ENCODE measurements around the gene NLRX1. TPM values are rescaled to one million over a fixed set of nuclear protein-coding genes. Genes with fewer than 3 reads are reported as not detected.

NLRX1 gene
- total and polyA plus RNA-seq, 4 donors: 4.2 to 12.0 (median 10.4) TPM

- Histone ChIP-seq H3K9ac (ENCODE audit: low read depth in 1 of 2, low read length in 2 of 2) (no peak overlapping the region), H3K27me3 (ENCODE audit: control insufficient read depth in 4 of 4, insufficient read depth in 4 of 4, low read length in 3 of 4) (no peaks in the 10 kb centered on the region), H3K4me1 (ENCODE audit: control insufficient read depth in 4 of 4, insufficient read depth in 4 of 4, low read length in 3 of 4) (peaks cover 0 to 11% (median 4%) of the 10 kb centered on the region in 4 donors), H3K9me3 (ENCODE audit: control insufficient read depth in 4 of 4, low read length in 3 of 4) (no peaks in the 10 kb centered on the region), H3K36me3 (ENCODE audit: control insufficient read depth in 4 of 4, insufficient read depth in 3 of 4, low read depth in 1 of 4, low read length in 3 of 4) (peaks cover 0 to 9% (median 1%) of the 10 kb centered on the region in 4 donors), H3K4me3 (ENCODE audit: low read depth in 1 of 3, low read length in 3 of 3) (no peak overlapping the region), H3K27ac (ENCODE audit: low read depth in 1 of 2, low read length in 2 of 2) (no peak overlapping the region)
- TF ChIP-seq YY1 (IDR thresholded peaks at IDR 0.05): no peak
- TF ChIP-seq RAD21 (IDR thresholded peaks at IDR 0.05): no peak
- TF ChIP-seq ATF3 (IDR thresholded peaks at IDR 0.05): no peak
- DNase-seq (ENCODE audit: low spot score): no peak
- 62% methylated on average over 15 of the region's 15 CpGs for WGBS
Observed at GRCh38 chr11:119185981-119186634, 17.6 kb downstream of the NLRX1 start.

- Histone ChIP-seq H3K27ac (ENCODE audit: low read depth in 1 of 2, low read length in 2 of 2) (no peak overlapping the region), H3K9me3 (ENCODE audit: control insufficient read depth in 4 of 4, low read length in 3 of 4) (no peaks in the 10 kb centered on the region), H3K4me3 (ENCODE audit: low read depth in 1 of 3, low read length in 3 of 3) (no peak overlapping the region), H3K4me1 (ENCODE audit: control insufficient read depth in 4 of 4, insufficient read depth in 4 of 4, low read length in 3 of 4) (no peaks in the 10 kb centered on the region), H3K27me3 (ENCODE audit: control insufficient read depth in 4 of 4, insufficient read depth in 4 of 4, low read length in 3 of 4) (no peaks in the 10 kb centered on the region), H3K36me3 (ENCODE audit: control insufficient read depth in 4 of 4, insufficient read depth in 3 of 4, low read depth in 1 of 4, low read length in 3 of 4) (peaks cover 0 to 9% (median 1%) of the 10 kb centered on the region in 4 donors), H3K9ac (ENCODE audit: low read depth in 1 of 2, low read length in 2 of 2) (no peak overlapping the region)
- WGBS: 89% methylated on average over 21 of the region's 21 CpGs
- TF ChIP-seq SP1 (IDR thresholded peaks at IDR 0.05) (no peak), YY1 (IDR thresholded peaks at IDR 0.05) (no peak), JUND (IDR thresholded peaks at IDR 0.05) (no peak), GABPA (IDR thresholded peaks at IDR 0.05 in 1 of 2, conservative IDR thresholded peaks at IDR 0.05 in 1 of 2) (no peak), RAD21 (IDR thresholded peaks at IDR 0.05) (no peak), NR2F2 (IDR thresholded peaks at IDR 0.05) (no peak), REST (IDR thresholded peaks at IDR 0.05) (no peak), CTCF (IDR thresholded peaks at IDR 0.05; ENCODE audit: low read depth, low read length, missing input control) (no peak)
- no peak for DNase-seq (ENCODE audit: low spot score)
Observed at GRCh38 chr11:119187123-119187892, 18.8 kb downstream of the NLRX1 start.

GRCh38 chr11:119188067-119188466 lies 19.5 kb downstream of the NLRX1 start:
- Histone ChIP-seq H3K9ac (ENCODE audit: low read depth in 1 of 2, low read length in 2 of 2) (no peak overlapping the region), H3K9me3 (ENCODE audit: control insufficient read depth in 4 of 4, low read length in 3 of 4) (no peaks in the 10 kb centered on the region), H3K27ac (ENCODE audit: low read depth in 1 of 2, low read length in 2 of 2) (no peak overlapping the region), H3K4me1 (ENCODE audit: control insufficient read depth in 4 of 4, insufficient read depth in 4 of 4, low read length in 3 of 4) (no peaks in the 10 kb centered on the region), H3K36me3 (ENCODE audit: control insufficient read depth in 4 of 4, insufficient read depth in 3 of 4, low read depth in 1 of 4, low read length in 3 of 4) (peaks cover 0 to 9% (median 1%) of the 10 kb centered on the region in 4 donors), H3K27me3 (ENCODE audit: control insufficient read depth in 4 of 4, insufficient read depth in 4 of 4, low read length in 3 of 4) (no peaks in the 10 kb centered on the region), H3K4me3 (ENCODE audit: low read depth in 1 of 3, low read length in 3 of 3) (no peak overlapping the region)
- DNase-seq (ENCODE audit: low spot score): no peak
- WGBS: 85% methylated on average over 11 of the region's 11 CpGs
- TF ChIP-seq ZBTB33 (IDR thresholded peaks at IDR 0.05) (no peak), NR2F2 (IDR thresholded peaks at IDR 0.05) (no peak), JUND (IDR thresholded peaks at IDR 0.05) (no peak), ATF3 (IDR thresholded peaks at IDR 0.05) (no peak), SP1 (IDR thresholded peaks at IDR 0.05) (no peak), RAD21 (IDR thresholded peaks at IDR 0.05) (no peak), FOXA2 (IDR thresholded peaks at IDR 0.05) (no peak), HNF4G (IDR thresholded peaks at IDR 0.05) (no peak), YY1 (IDR thresholded peaks at IDR 0.05) (no peak), EGR1 (IDR thresholded peaks at IDR 0.05; ENCODE audit: low read depth in 2 of 2) (no peak), RXRA (IDR thresholded peaks at IDR 0.05) (no peak), GABPA (IDR thresholded peaks at IDR 0.05 in 1 of 2, conservative IDR thresholded peaks at IDR 0.05 in 1 of 2) (no peak)

Measured in liver (tissue), 9 donors.